K562 (cell line): ENCODE results near the gene PLA2G2C. TPM values are rescaled to one million over a fixed set of nuclear protein-coding genes. Genes with fewer than 3 reads are reported as not detected.

ENCODE experiments used
- ATAC-seq: fragments of 200-7000 bp; cut with Tn5 transposase; 3 replicates; pipeline ENCODE4 v1.9.1; 2020; ENCODE audit warnings: moderate library complexity
- BruUV-seq: library from RNA; stranded (reverse); fragments of 400-500 nt; replicated peaks from 2 replicates; lab custom pipeline; 2021; lab: Mats Ljungman, UMichigan
- CTCF ChIA-PET: fragments of 300-600 bp; formaldehyde crosslinking; extraction: SDS; loops from one replicate; lab custom pipeline; 2021; ENCODE audit warnings: low intra/inter-chr PET ratio; lab: Yijun Ruan, JAX
- POLR2A ChIA-PET: fragments of 300-600, 350-650 bp; sonication (Branson Sonifier 250); formaldehyde crosslinking; extraction: SDS; loops from one replicate; lab custom pipeline; 2021; ENCODE audit warnings: antibody characterized with exemption, inconsistent platforms; lab: Yijun Ruan, JAX
- DNase-seq, 4 experiments: peaks; one replicate each; pipeline versions ENCODE4 v3.0.0 to v3.0.0-alpha.2; 2011 to 2018; ENCODE audit warnings: low spot score in 3 of 4, mixed read lengths in 3 of 4; ENCODE audit errors: extremely low read depth in 1 of 4
- FAIRE-seq: peaks from 2 replicates; lab custom pipeline; 2011; peaks lifted over from hg19 to GRCh38; lab: Jason Lieb, UNC
- H2AFZ ChIP-seq: 2 replicates; pipeline ENCODE4 v1.6.0; 2011; ENCODE audit warnings: low read depth, low read length, control low read depth, inconsistent platforms
- H3K27ac ChIP-seq: fragments of 200-600 bp; 3 replicates; pipeline ENCODE4 v1.8.0; 2011; ENCODE audit warnings: low read depth, mild to moderate bottlenecking, control low read depth, inconsistent platforms, low read length, moderate library complexity, mixed read lengths; ENCODE audit errors: extremely low read depth
- H3K27me3 ChIP-seq, 2 experiments: fragments of 300-600 bp in 1 of 2; 2 replicates in 1 of 2; 3 replicates in 1 of 2; pipeline versions ENCODE4 v1.6.0 to v1.8.0; 2011; ENCODE audit warnings: inconsistent platforms in 2 of 2, low read length in 2 of 2, mild to moderate bottlenecking in 1 of 2, mixed read lengths in 1 of 2, moderate library complexity in 1 of 2; ENCODE audit not compliant: control insufficient read depth in 2 of 2, insufficient read depth in 2 of 2
- H3K36me3 ChIP-seq: fragments of 300-600 bp; 3 replicates; pipeline ENCODE4 v1.8.0; 2011; ENCODE audit warnings: mild to moderate bottlenecking, low read length, inconsistent platforms; ENCODE audit not compliant: control insufficient read depth, insufficient read depth
- H3K4me1 ChIP-seq, 2 experiments: fragments of 200-600 bp in 1 of 2; replicated peaks in 1 of 2; 2 replicates in 1 of 2; 3 replicates in 1 of 2; pipeline versions ENCODE4 v1.5.1 to v1.8.0; 2011; ENCODE audit warnings: inconsistent platforms in 2 of 2, low read length in 2 of 2, mild to moderate bottlenecking in 1 of 2, mixed read lengths in 1 of 2, moderate library complexity in 1 of 2; ENCODE audit not compliant: control insufficient read depth in 2 of 2, insufficient read depth in 2 of 2
- H3K4me2 ChIP-seq: 2 replicates; pipeline ENCODE4 v1.6.1; 2011; ENCODE audit warnings: low read length, control low read depth, inconsistent platforms, mixed read lengths; ENCODE audit not compliant: insufficient read depth
- H3K4me3 ChIP-seq: fragments of 200-600 bp; sonication (generic), shearing (Covaris generic); 2 replicates; pipeline ENCODE4 v1.5.1; 2016; ENCODE audit warnings: control low read depth, inconsistent platforms
- H3K79me2 ChIP-seq: fragments of 200-600 bp; 3 replicates; pipeline ENCODE4 v1.8.0; 2011; ENCODE audit warnings: low read length, inconsistent platforms; ENCODE audit not compliant: control insufficient read depth, insufficient read depth
- H3K9ac ChIP-seq, 2 experiments: 2 replicates each; pipeline versions ENCODE4 v1.6.0 to v1.6.1; 2011; ENCODE audit warnings: low read depth in 2 of 2, low read length in 2 of 2, control low read depth in 1 of 2, inconsistent platforms in 1 of 2, mild to moderate bottlenecking in 1 of 2, mixed read lengths in 1 of 2; ENCODE audit not compliant: insufficient read depth in 1 of 2
- H3K9me1 ChIP-seq: one replicate; pipeline ENCODE4 v1.6.0; 2011; ENCODE audit warnings: inconsistent platforms, mild to moderate bottlenecking, low read length, moderate library complexity; ENCODE audit not compliant: control insufficient read depth, insufficient read depth
- H3K9me3 ChIP-seq: replicated peaks from 2 replicates; pipeline ENCODE4 v1.5.1; 2011; ENCODE audit warnings: low read depth, low read length, inconsistent platforms; ENCODE audit not compliant: control insufficient read depth, insufficient read depth
- H4K20me1 ChIP-seq: replicated peaks from 2 replicates; pipeline ENCODE4 v1.6.1; 2011; ENCODE audit warnings: low read length, inconsistent platforms, mixed read lengths; ENCODE audit not compliant: control insufficient read depth, insufficient read depth
- E2F5 ChIP-seq: sonication (generic); formaldehyde crosslinking; IDR thresholded peaks from 2 replicates; pipeline ENCODE4 v1.8.0; 2022; ENCODE audit warnings: mild to moderate bottlenecking, missing genetic modification reagents
- ESRRA ChIP-seq: fragments of 450-650 bp; IDR thresholded peaks from 2 replicates; pipeline ENCODE4 v1.6.1; 2014; ENCODE audit warnings: low read depth, mild to moderate bottlenecking, moderate library complexity, borderline replicate concordance
- HMGN3 ChIP-seq: IDR thresholded peaks from 2 replicates; pipeline ENCODE4 v1.6.1; 2011; ENCODE audit warnings: borderline replicate concordance, low read depth, mild to moderate bottlenecking, mixed read lengths, low read length; ENCODE audit not compliant: insufficient read length; ENCODE audit errors: extremely low read depth
- JUND ChIP-seq, 2 experiments: IDR thresholded peaks; 2 replicates in 1 of 2; 3 replicates in 1 of 2; pipeline ENCODE4 v1.6.1; 2011; ENCODE audit warnings: borderline replicate concordance in 2 of 2, low read depth in 2 of 2, low read length in 2 of 2, improper control_type of control experiment in 1 of 2, missing biosample characterization in 1 of 2, missing genetic modification characterization in 1 of 2, missing genetic modification reagents in 1 of 2
- KHSRP ChIP-seq: fragments of 450-650 bp; IDR thresholded peaks from 2 replicates; pipeline ENCODE4 v1.6.1; 2017
- MBD2 ChIP-seq: sonication (generic); IDR thresholded peaks from 2 replicates; pipeline ENCODE4 v1.6.1; 2016; ENCODE audit warnings: low read depth, borderline replicate concordance
- MTA2 ChIP-seq: fragments of 450-650 bp; IDR thresholded peaks from 2 replicates; pipeline ENCODE4 v1.6.1; 2016; ENCODE audit warnings: low read depth
- NR1H2 ChIP-seq: sonication (generic); formaldehyde crosslinking; IDR thresholded peaks from 2 replicates; pipeline ENCODE4 v1.4.0; 2020; ENCODE audit warnings: mild to moderate bottlenecking, missing genetic modification reagents
- RBM25 ChIP-seq: fragments of 200-400 bp; formaldehyde crosslinking; IDR thresholded peaks from 2 replicates; pipeline ENCODE4 v1.6.1; 2018; ENCODE audit warnings: low read length, low read depth, moderate library complexity; ENCODE audit not compliant: severe bottlenecking
- SRF ChIP-seq, 2 experiments: fragments of 250-450, 450-650 bp in 1 of 2; sonication (Bioruptor Pico) in 1 of 2; sonication (generic) in 1 of 2; formaldehyde crosslinking; IDR thresholded peaks; 2 replicates each; pipeline versions ENCODE4 v1.5.0 to v1.5.1; 2020 to 2022; ENCODE audit warnings: mild to moderate bottlenecking in 1 of 2, missing genetic modification reagents in 1 of 2
- ZNF239 ChIP-seq: fragments of 250-450 bp; sonication (Bioruptor Pico); IDR thresholded peaks from 2 replicates; pipeline ENCODE4 v1.4.0; 2020; ENCODE audit warnings: mild to moderate bottlenecking
- ZNF740 ChIP-seq, 3 experiments: fragments of 200-800 bp in 1 of 3; sonication (Bioruptor generic) in 1 of 3; sonication (generic) in 1 of 3; formaldehyde crosslinking in 1 of 3; IDR thresholded peaks; 2 replicates each; pipeline versions ENCODE4 v1.6.1 to v1.8.0; 2016 to 2022; ENCODE audit warnings: mild to moderate bottlenecking in 2 of 3, missing compliant biosample characterization in 2 of 3, missing genetic modification characterization in 2 of 3, missing genetic modification reagents in 1 of 3
- WGBS: fragments of 100-300 bp; shearing (Covaris generic); methylation state at CpG from one replicate; pipeline ENCODE4 v1.1.6; 2016; ENCODE audit warnings: low coverage, mixed read lengths; ENCODE audit not compliant: insufficient coverage; ENCODE audit errors: missing lambda C conversion rate; 5-methylcytosine and 5-hydroxymethylcytosine counted together
- in situ Hi-C: fragments of 300-500 bp; cut with MboI; formaldehyde crosslinking; loops from 4 replicates; pipeline ENCODE4 v1.15.0; 2018; ENCODE audit warnings: inconsistent platforms, mixed read lengths
- intact Hi-C: fragments of 100-400 bp; cut with micrococcal nuclease; formaldehyde crosslinking; loops from 2 replicates; pipeline ENCODE4 v1.14.2; 2022
- polyA plus RNA-seq, 8 experiments: library from polyadenylated mRNA; depleted of rRNA in 4 of 8; stranded (reverse) in 5 of 8; unstranded in 3 of 8; fragments of >200 nt; fragmentation: Nextera tagmentation in 2 of 8; fragmentation: Illumina TruSeq in 1 of 8; extraction: Ambion mirVana in 2 of 8; extraction: Trizol in 1 of 8; gene quantifications; 2 replicates each; pipeline versions ENCODE4 v1.2.1 to v1.2.3, GENCODE V29; 2011 to 2014; ENCODE audit warnings: inconsistent platforms in 1 of 8, missing spikeins in 1 of 8
- total RNA-seq, 7 experiments: library from RNA; depleted of rRNA in 6 of 7; stranded (reverse); fragments of >200 nt in 6 of 7; fragmentation: Illumina TruSeq in 2 of 7; extraction: Trizol in 2 of 7; gene quantifications; 2 replicates each; pipeline versions ENCODE4 v1.2.1 to v1.2.3, GENCODE V29; 2011 to 2021; ENCODE audit warnings: low replicate concordance in 1 of 7

The PLA2G2C gene
- total and polyA plus RNA-seq, 9 of the 15 experiments (the other 6 are each of a cell fraction or from before 2014, with no cell fraction given), result 0.14 to 0.49 (median 0.21) TPM

- Histone ChIP-seq H3K9ac (no peak overlapping the region), H3K27me3 (0 out of 5 replicates have a peak, but pooled peaks cover 0 to under 1% of the 10 kb centered on the region in 2 experiments), H2AFZ (peak overlapping the region; percentile 50; the same call in 1 of the 2 replicates), H3K9me1 (no peaks in the 10 kb centered on the region), H3K9me3 (peaks cover under 1% of the 10 kb centered on the region), H3K4me1 (peaks cover 0 to 22% of the 10 kb centered on the region in 2 experiments; a peak in 3 of 5 replicates), H3K36me3 (no peaks in the 10 kb centered on the region), H3K27ac (no peak overlapping the region), H3K79me2 (no peaks in the 10 kb centered on the region), H3K4me3 (no peak overlapping the region), H3K4me2 (no peak overlapping the region; the same call in 1 of the 2 replicates), H4K20me1 (no peaks in the 10 kb centered on the region)
- POLR2A ChIA-PET, result no interaction called here
- in situ Hi-C loops (loop anchor here (5.0 kb wide), 1 partner anchor 242 kb away; no protein-coding TSS in a partner anchor), intact Hi-C loops (no loop called here)
- no peak for TF ChIP-seq ZNF239 (CRISPR knock-in tag)
- ATAC-seq (no peak), DNase-seq (no peak), FAIRE-seq (no peak)
- 55% methylated on average over 18 of the region's 18 CpGs for WGBS
- CTCF ChIA-PET, result no interaction called here
- no TSS peak for BruUV-seq
These were observed 32.0 kb downstream of the PLA2G2C start for GRCh38 chr1:20154301-20154831.

DNA sequence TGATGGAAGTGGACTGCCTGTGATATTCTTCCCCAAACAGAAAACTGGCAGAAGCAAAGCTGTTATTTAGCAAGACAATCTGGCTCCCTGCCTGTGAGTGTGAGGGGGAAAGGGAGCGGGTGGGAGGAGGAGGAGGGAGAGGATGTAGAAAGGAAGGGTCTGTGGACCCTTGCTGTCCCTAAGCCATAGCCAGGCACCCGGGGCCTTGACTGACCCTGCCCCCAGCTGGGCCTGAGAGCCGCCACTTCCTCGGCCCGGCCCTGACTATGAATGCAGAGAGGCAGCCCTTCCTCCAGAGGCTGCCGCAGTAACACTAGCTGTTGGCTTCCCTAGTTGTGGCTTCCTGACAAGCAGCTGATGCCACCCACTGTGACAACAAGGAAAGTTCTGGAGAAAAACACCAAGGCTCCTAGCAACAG, 33.3 kb downstream of the PLA2G2C start:
- H3K79me2 ChIP-seq, result no peaks in the 10 kb centered on the region
- no peak overlapping the region for H3K4me2 ChIP-seq
- in situ Hi-C loops (loop anchor here (5.0 kb wide), 1 partner anchor 241 kb away; no protein-coding TSS in a partner anchor), intact Hi-C loops (loop anchor here (1.0 to 2.0 kb wide), 3 partner anchors 52 to 235 kb away; no protein-coding TSS in a partner anchor)
- DNase-seq, result no peak
- H2AFZ ChIP-seq, result no peak overlapping the region
- no peak overlapping the region for H3K4me3 ChIP-seq
- ATAC-seq, result no peak
- ChIA-PET CTCF (interaction anchor here (0.5 to 3.0 kb wide), 5 partner anchors 52 to 401 kb away, joined by 3 to 24 read pairs (median 17); no protein-coding TSS in a partner anchor), POLR2A (no interaction called here)
- H4K20me1 ChIP-seq, result no peaks in the 10 kb centered on the region
- BruUV-seq, result no TSS peak
- FAIRE-seq, result no peak
- peaks cover 0 to 14% of the 10 kb centered on the region in 2 experiments; a peak in 2 of 5 replicates for H3K27me3 ChIP-seq
- peaks cover 0 to 26% of the 10 kb centered on the region in 2 experiments; a peak in 3 of 5 replicates for H3K4me1 ChIP-seq
- 0 out of 4 replicates have a peak overlapping the region, but pooled peaks of 1 of the 2 experiments have one; percentile 48 for H3K9ac ChIP-seq
- WGBS, result 73% methylated on average over 5 of the region's 6 CpGs
- H3K27ac ChIP-seq, result no peak overlapping the region
- no peaks in the 10 kb centered on the region for H3K36me3 ChIP-seq
- H3K9me3 ChIP-seq, result no peaks in the 10 kb centered on the region; the same call in 1 of the 2 replicates
- H3K9me1 ChIP-seq, result no peaks in the 10 kb centered on the region
- TF ChIP-seq ESRRA, result no peak
- no peak for TF ChIP-seq E2F5 (CRISPR knock-in tag)
- TF ChIP-seq HMGN3, result no peak
- TF ChIP-seq MBD2, result no peak
- TF ChIP-seq JUND (IDR thresholded peaks at IDR 0.05; ENCODE audit: borderline replicate concordance, low read depth, low read length), result no peak
- TF ChIP-seq JUND (tag; IDR thresholded peaks at IDR 0.05; ENCODE audit: borderline replicate concordance, low read depth, low read length), result no peak
- no peak for TF ChIP-seq SRF (CRISPR knock-in tag; IDR thresholded peaks at IDR 0.05)
- TF ChIP-seq RBM25, result no peak
- TF ChIP-seq KHSRP, result no peak
- no peak for TF ChIP-seq ZNF740 (CRISPR knock-in tag; IDR thresholded peaks at IDR 0.05)
- no peak for TF ChIP-seq ZNF740 (tag; IDR thresholded peaks at IDR 0.05)
- no peak for TF ChIP-seq MTA2
- TF ChIP-seq NR1H2 (CRISPR knock-in tag), result no peak
